ENCODE results near the gene GRAMD1A. TPM values are rescaled to one million over a fixed set of nuclear protein-coding genes. Genes with fewer than 3 reads are reported as not detected.
"Not testable (repeated sequence)": the region's sequence is repeated elsewhere in the genome, so short reads cannot be mapped to it uniquely, and the experiment has no call there.

The GRAMD1A gene
- total RNA-seq, 1 experiment from 2014 or later: 62.7 TPM

DNA sequence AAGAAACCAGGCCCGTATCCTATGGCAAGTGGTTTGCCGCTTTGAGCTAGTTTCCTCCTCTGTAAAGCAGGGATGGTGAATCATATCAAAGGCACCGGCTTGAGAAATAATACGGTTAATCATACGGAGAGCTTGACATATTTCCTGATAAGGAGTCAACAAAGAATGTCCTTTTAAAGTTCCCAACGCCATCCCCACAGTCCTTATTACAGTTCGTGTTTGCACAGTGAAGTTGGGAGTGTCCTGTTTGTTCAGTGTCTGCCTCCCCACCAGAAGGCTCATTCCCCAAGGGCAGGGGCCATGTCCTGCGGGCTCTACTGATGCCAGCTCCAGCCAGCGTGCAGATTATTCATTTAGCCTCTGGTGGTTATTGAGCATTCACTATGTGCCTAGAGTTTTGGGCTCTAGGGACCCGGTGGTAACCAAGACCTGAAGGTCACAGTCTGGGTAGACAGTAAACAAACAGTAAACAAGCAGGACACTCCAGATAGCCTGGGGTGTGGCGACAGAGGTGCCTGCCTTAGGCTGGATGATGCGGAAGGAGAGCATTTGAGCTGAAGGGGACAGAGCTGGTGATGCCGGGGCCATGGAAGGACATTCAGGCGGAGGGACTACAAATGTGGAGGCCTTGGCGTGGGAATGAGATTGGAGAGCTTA is 6.3 kb downstream of the GRAMD1A start:
- H2AFZ ChIP-seq: no peak overlapping the region
- no peaks in the 10 kb centered on the region for H3K9me2 ChIP-seq (ENCODE audit: insufficient read depth)
- POLR2A ChIA-PET (ENCODE audit: unreplicated experiment): interaction anchor here (0.5 to 0.7 kb wide), 7 partner anchors 21 to 314 kb away, joined by 3 to 13 read pairs (median 5); no protein-coding TSS in a partner anchor
- peak overlapping the region; percentile 69 for H3K27ac ChIP-seq
- peak; percentile 87 to 99 for DNase-seq
- peaks cover 44% of the 10 kb centered on the region for H3K4me1 ChIP-seq (replicated peaks; ENCODE audit: insufficient read depth)
- H3K27me3 ChIP-seq (ENCODE audit: insufficient read depth, low read depth): no peaks in the 10 kb centered on the region
- BruUV-seq (replicated peaks): no TSS peak
- H3F3A ChIP-seq (ENCODE audit: insufficient read depth, low read depth): peaks cover 46% of the 10 kb centered on the region
- no peaks in the 10 kb centered on the region for H4K20me1 ChIP-seq (ENCODE audit: insufficient read depth)
- H3K9me3 ChIP-seq (ENCODE audit: insufficient read depth, low read depth): no peaks in the 10 kb centered on the region
- H3K4me2 ChIP-seq: peak overlapping the region; percentile 63
- CTCF ChIA-PET: interaction anchor here (0.9 to 1.2 kb wide), 2 partner anchors 60 to 135 kb away, joined by 3 to 5 read pairs; no protein-coding TSS in a partner anchor
- H3K36me3 ChIP-seq (ENCODE audit: low read depth): no peaks in the 10 kb centered on the region; the same call in 1 of the 2 replicates
- no peak for TF ChIP-seq EZH2 (IDR thresholded peaks at IDR 0.05; ENCODE audit: low read depth)
- TF ChIP-seq, protein P1, sequence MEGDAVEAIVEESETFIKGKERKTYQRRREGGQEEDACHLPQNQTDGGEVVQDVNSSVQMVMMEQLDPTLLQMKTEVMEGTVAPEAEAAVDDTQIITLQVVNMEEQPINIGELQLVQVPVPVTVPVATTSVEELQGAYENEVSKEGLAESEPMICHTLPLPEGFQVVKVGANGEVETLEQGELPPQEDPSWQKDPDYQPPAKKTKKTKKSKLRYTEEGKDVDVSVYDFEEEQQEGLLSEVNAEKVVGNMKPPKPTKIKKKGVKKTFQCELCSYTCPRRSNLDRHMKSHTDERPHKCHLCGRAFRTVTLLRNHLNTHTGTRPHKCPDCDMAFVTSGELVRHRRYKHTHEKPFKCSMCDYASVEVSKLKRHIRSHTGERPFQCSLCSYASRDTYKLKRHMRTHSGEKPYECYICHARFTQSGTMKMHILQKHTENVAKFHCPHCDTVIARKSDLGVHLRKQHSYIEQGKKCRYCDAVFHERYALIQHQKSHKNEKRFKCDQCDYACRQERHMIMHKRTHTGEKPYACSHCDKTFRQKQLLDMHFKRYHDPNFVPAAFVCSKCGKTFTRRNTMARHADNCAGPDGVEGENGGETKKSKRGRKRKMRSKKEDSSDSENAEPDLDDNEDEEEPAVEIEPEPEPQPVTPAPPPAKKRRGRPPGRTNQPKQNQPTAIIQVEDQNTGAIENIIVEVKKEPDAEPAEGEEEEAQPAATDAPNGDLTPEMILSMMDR (conservative IDR thresholded peaks at IDR 0.05): no peak
- intact Hi-C loops (cut with micrococcal nuclease; ENCODE audit: unreplicated experiment): loop anchor here (1.0 kb wide), 1 partner anchor 242 kb away; no protein-coding TSS in a partner anchor
- H3K4me3 ChIP-seq: peak overlapping the region; percentile 24; the same call in 1 of the 2 replicates
- peaks cover 17% of the 10 kb centered on the region for H3K79me2 ChIP-seq (ENCODE audit: low read depth)

DNA sequence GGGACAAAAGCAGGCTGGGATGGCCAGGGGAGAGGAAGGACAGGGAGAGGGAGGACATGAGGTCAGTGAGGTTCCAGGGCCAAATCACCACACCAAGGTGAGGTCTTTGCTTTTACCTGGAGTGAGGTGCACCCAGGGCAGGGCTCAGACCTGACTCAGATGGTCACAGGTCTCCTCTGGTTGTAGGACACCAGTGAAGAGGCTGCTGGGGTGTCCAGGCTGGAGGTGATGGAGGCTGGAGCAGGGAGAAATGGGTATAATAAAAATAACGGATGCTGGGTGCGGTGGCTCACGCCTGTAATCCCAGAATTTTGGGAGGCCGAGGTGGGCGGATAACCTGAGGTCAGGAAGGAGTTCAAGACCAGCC is 6.9 kb downstream of the GRAMD1A start:
- Histone ChIP-seq H2AFZ (no peak overlapping the region), H3F3A (ENCODE audit: insufficient read depth, low read depth) (peaks cover 41% of the 10 kb centered on the region), H3K79me2 (ENCODE audit: low read depth) (peaks cover 17% of the 10 kb centered on the region), H3K4me3 (no peak overlapping the region; the same call in 1 of the 2 replicates), H3K4me2 (peak overlapping the region; percentile 51), H3K9me2 (ENCODE audit: insufficient read depth) (no peaks in the 10 kb centered on the region), H3K9me3 (ENCODE audit: insufficient read depth, low read depth) (no peaks in the 10 kb centered on the region), H3K36me3 (ENCODE audit: low read depth) (no peaks in the 10 kb centered on the region; the same call in 1 of the 2 replicates), H3K4me1 (replicated peaks; ENCODE audit: insufficient read depth) (peaks cover 44% of the 10 kb centered on the region), H3K27me3 (ENCODE audit: insufficient read depth, low read depth) (no peaks in the 10 kb centered on the region), H3K27ac (peak overlapping the region; percentile 51), H4K20me1 (ENCODE audit: insufficient read depth) (no peaks in the 10 kb centered on the region)
- TF ChIP-seq, protein P1 (conservative IDR thresholded peaks at IDR 0.05): no peak
- TF ChIP-seq EZH2 (IDR thresholded peaks at IDR 0.05; ENCODE audit: low read depth): no peak
- BruUV-seq (replicated peaks): no TSS peak
- DNase-seq: no peak
- POLR2A ChIA-PET (ENCODE audit: unreplicated experiment): interaction anchor here (0.5 to 0.7 kb wide), 4 partner anchors 134 to 313 kb away, joined by 3 to 13 read pairs (median 6); no protein-coding TSS in a partner anchor
- CTCF ChIA-PET: interaction anchor here (0.9 to 1.2 kb wide), 2 partner anchors 60 to 134 kb away, joined by 3 to 5 read pairs; no protein-coding TSS in a partner anchor
- intact Hi-C loops (cut with micrococcal nuclease; ENCODE audit: unreplicated experiment): loop anchor here (1.0 kb wide), 1 partner anchor 241 kb away; no protein-coding TSS in a partner anchor

DNA sequence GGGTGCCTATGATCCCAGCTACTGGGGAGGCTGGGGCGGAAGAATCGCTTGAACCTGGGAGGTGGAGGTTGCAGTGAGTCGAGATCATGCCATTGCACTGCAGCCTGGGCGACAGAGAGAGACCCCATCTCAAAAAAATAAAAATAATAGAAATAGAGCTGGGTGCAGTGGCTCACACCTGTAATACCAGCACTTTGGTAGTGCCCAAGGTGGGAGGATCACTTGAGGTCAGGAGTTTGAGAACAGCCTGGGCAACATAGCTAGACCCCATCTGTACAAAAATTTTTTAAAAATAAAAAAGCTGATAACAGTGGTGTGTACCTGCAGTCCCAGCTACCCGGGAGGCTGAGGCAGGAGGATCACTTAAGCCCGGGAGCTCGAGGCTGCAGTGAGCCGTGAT is 7.3 kb downstream of the GRAMD1A start:
- DNase-seq; H3K27me3 ChIP-seq (ENCODE audit: insufficient read depth, low read depth); H3K36me3 ChIP-seq (ENCODE audit: low read depth); H3K9me3 ChIP-seq (ENCODE audit: insufficient read depth, low read depth); BruUV-seq (replicated peaks); POLR2A ChIA-PET (ENCODE audit: unreplicated experiment); intact Hi-C loops (cut with micrococcal nuclease; ENCODE audit: unreplicated experiment); H4K20me1 ChIP-seq (ENCODE audit: insufficient read depth); H2AFZ ChIP-seq; H3K4me3 ChIP-seq; CTCF ChIA-PET; H3K9me2 ChIP-seq (ENCODE audit: insufficient read depth): not testable (repeated sequence)
- peaks cover 39% of the 10 kb centered on the region for H3F3A ChIP-seq (ENCODE audit: insufficient read depth, low read depth)
- H3K4me1 ChIP-seq (replicated peaks; ENCODE audit: insufficient read depth): peaks cover 44% of the 10 kb centered on the region
- peak overlapping the region; percentile 51 for H3K27ac ChIP-seq
- H3K4me2 ChIP-seq: peak overlapping the region; percentile 51
- H3K79me2 ChIP-seq (ENCODE audit: low read depth): peaks cover 17% of the 10 kb centered on the region

Data from PC-9 (cell line).